ENCODE data around the gene TESMIN. TPM values are rescaled to one million over a fixed set of nuclear protein-coding genes. Genes with fewer than 3 reads are reported as not detected.

Gene TESMIN
- total RNA-seq, 1 donor, result not detected

DNA sequence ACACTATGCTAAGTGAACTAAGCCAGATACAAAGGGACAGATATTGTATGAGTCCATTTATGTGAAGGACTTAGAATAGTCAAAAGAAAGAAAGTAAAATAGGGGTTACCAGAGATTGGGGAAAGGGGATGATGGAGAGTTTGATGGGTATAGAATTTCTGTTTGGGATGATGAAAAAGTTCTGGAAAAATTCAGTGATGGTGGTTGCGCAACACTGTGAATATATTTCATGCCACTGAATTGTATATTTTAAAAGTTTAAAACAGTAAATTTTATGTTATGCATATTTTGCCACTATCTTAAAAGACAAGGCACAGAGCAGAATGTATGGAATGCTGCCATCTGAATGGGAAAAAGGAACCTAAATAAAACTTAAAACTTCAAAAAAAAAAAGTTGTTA, 29.2 kb downstream of the TESMIN start:
- H3K4me3 ChIP-seq (ENCODE audit: low read depth, low read length), result no peak overlapping the region
- DNase-seq (ENCODE audit: low read depth), result no peak
- TF ChIP-seq, protein P1, sequence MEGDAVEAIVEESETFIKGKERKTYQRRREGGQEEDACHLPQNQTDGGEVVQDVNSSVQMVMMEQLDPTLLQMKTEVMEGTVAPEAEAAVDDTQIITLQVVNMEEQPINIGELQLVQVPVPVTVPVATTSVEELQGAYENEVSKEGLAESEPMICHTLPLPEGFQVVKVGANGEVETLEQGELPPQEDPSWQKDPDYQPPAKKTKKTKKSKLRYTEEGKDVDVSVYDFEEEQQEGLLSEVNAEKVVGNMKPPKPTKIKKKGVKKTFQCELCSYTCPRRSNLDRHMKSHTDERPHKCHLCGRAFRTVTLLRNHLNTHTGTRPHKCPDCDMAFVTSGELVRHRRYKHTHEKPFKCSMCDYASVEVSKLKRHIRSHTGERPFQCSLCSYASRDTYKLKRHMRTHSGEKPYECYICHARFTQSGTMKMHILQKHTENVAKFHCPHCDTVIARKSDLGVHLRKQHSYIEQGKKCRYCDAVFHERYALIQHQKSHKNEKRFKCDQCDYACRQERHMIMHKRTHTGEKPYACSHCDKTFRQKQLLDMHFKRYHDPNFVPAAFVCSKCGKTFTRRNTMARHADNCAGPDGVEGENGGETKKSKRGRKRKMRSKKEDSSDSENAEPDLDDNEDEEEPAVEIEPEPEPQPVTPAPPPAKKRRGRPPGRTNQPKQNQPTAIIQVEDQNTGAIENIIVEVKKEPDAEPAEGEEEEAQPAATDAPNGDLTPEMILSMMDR (IDR thresholded peaks at IDR 0.05; ENCODE audit: insufficient read depth, low read length), result no peak

DNA sequence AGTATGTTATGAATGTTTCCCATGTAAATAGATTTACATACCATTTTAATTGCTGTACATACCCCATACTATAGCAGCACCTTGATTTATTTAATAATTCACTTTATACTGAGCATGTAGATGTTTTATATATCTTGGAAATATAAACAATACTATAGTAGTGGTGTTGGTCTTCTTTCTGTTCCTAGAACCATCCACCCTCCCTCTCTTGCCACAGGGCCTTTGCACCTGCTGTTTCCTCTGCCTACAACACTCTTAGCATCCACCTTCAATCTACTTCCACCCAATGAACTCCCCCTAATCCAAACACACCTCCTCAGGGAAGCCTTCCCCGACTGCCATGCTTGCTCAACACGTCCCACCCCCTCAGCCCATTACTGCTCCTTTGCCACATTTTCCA, 30.2 kb downstream of the TESMIN start:
- TF ChIP-seq, protein P1 (IDR thresholded peaks at IDR 0.05; ENCODE audit: insufficient read depth, low read length), result no peak
- no peak for DNase-seq (ENCODE audit: low read depth)
- H3K4me3 ChIP-seq (ENCODE audit: low read depth, low read length), result no peak overlapping the region

DNA sequence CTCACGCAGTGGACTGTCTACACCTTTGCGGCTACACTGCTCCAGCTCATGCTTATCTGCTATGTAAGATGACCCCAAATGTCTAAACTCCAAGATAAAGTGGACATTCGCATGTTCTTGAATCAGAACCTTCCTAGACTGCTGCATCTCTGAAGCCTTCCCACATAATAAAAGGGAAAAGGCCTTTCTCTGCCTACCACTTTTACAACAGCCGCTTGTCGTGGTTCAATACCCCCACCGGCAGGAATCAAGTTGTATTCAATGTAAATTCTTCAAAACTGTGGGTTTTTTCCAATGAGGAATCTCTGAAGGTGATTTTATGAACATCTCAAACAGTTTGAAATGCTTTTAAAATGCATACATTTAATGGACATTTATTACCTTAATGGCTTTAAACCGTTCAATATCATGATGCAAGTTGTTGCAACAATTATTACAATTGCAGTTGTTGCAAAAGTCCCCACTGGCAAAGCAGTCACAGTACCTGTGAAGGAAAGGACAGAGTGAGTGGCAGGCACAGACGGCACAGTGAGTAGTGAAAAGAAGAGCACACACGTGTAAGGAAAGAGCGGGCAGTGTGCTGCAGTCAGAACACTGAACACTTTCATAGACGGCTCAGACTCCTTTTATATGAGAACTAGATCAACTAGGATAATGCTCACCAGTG, 35.7 kb downstream of the TESMIN start:
- TF ChIP-seq, protein P1 (IDR thresholded peaks at IDR 0.05; ENCODE audit: insufficient read depth, low read length), result no peak
- no peak overlapping the region for H3K4me3 ChIP-seq (ENCODE audit: low read depth, low read length)
- no peak for DNase-seq (ENCODE audit: low read depth)

DNA sequence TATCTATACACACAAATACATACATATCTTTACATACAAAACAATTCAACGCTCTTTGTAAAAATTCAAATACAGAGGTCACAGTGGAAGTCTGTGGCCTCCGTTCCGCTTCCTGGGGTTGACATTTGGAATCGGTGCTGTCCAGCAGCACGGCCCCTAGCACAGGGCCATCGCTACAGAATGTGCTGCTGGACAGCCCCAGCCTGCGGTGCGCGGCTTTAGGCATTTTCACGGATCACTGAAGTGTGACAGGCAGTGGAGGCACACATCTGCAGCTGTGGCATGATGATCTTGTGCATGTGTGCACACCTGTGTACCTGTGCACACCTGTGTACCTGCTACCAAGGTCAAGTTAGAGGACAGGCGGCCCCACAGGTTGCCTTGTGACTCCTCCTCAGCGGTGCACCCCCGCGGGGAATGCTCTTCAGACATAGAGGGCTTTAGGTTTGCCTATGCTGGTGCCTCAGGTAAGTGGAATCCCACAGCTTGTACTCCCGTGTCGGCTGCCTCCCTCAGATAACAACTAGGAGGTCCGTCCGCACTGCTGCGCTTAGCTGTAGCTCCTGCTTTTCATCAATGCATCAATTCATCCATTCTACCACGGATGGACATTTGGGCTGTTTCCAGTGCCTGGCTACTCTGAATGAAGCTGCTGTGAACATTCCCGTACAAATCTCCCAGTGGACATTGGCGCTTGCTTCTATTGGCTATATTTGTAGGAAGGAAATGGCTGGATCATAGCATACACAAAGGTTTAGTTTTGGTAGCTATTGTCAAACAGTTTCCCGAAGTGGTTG, 37.1 kb downstream of the TESMIN start:
- TF ChIP-seq, protein P1 (IDR thresholded peaks at IDR 0.05; ENCODE audit: insufficient read depth, low read length), result no peak
- DNase-seq (ENCODE audit: low read depth), result no peak
- no peak overlapping the region for H3K4me3 ChIP-seq (ENCODE audit: low read depth, low read length)

DNA sequence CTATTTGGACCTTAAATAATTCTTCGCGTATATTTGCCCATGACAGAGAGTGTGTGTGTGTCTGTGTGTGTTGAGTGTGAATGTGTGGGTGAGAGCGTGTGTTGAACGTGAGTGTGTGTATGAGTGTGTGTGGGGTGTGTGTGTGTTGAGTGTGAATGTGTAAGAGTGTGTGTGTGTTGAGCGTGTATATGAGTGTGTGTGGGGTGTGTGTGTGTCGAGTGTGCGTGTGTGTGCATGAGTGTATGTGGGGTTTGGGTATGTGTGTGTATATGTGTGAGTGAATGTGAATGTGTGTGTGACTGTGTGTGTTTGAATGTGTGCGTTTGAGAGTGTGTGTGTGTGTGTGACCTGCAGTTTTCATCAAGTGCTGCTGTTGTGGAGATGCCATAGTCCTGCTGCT, 40.2 kb downstream of the TESMIN start:
- no peak overlapping the region for H3K4me3 ChIP-seq (ENCODE audit: low read depth, low read length)
- TF ChIP-seq, protein P1 (IDR thresholded peaks at IDR 0.05; ENCODE audit: insufficient read depth, low read length), result no peak
- DNase-seq (ENCODE audit: low read depth), result no peak

DNA sequence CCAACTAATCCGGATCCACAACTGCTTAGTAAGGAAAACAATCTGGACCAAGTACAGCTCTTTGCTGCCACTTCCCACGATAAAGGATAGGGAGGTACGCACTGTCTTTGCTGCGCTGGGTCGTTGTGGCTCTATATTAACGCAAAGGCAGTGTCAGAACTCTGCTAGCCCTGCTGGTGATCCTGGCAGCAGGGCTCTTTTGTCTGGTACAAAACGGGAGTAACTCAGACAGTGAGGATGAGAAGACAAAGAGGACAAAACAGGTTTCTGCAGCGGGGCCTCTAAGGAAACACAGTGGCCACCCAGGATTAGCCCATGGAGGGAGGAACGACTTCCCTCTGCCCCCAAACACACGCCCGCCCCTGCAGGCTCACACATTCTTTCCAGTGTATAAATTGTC, 40.9 kb downstream of the TESMIN start:
- TF ChIP-seq, protein P1 (IDR thresholded peaks at IDR 0.05; ENCODE audit: insufficient read depth, low read length), result no peak
- H3K4me3 ChIP-seq (ENCODE audit: low read depth, low read length), result no peak overlapping the region
- DNase-seq (ENCODE audit: low read depth), result no peak
